Stomach smooth muscle (tissue), 2 donors: ENCODE data around the gene ARV1.

Source experiments
- H3K27ac ChIP-seq: one replicate; pipeline ENCODE4 v1.7.0; 2013; ENCODE audit warnings: mild to moderate bottlenecking, low read length, inconsistent platforms
- H3K27me3 ChIP-seq, 2 donors: one replicate each; pipeline ENCODE4 v1.7.0; 2013; ENCODE audit warnings: low read length in 2 of 2; ENCODE audit not compliant: insufficient read depth in 2 of 2, control insufficient read depth in 1 of 2
- H3K36me3 ChIP-seq, 2 donors: one replicate each; pipeline ENCODE4 v1.7.0; 2013; ENCODE audit warnings: low read length in 2 of 2; ENCODE audit not compliant: control insufficient read depth in 2 of 2, insufficient read depth in 2 of 2
- H3K4me1 ChIP-seq: one replicate; pipeline ENCODE4 v1.7.0; 2013; ENCODE audit warnings: low read length; ENCODE audit not compliant: control insufficient read depth, insufficient read depth
- H3K4me3 ChIP-seq, 2 donors: one replicate each; pipeline ENCODE4 v1.7.0; 2013; ENCODE audit warnings: low read length in 2 of 2
- H3K9ac ChIP-seq, 2 donors: one replicate each; pipeline ENCODE4 v1.7.0; 2013; ENCODE audit warnings: low read length in 2 of 2, mild to moderate bottlenecking in 1 of 2
- H3K9me3 ChIP-seq, 2 donors: one replicate each; pipeline ENCODE4 v1.7.0; 2013; ENCODE audit warnings: low read length in 2 of 2; ENCODE audit not compliant: control insufficient read depth in 2 of 2
- donor health status: healthy.
- donor health status: Pancreatic carcinoma.

ARV1 gene

GRCh38 chr1:230948903-230949302 is 30.0 kb upstream of the ARV1 start:
- no peak overlapping the region for H3K4me3 ChIP-seq
- no peak overlapping the region for H3K27ac ChIP-seq
- no peaks in the 10 kb centered on the region for H3K27me3 ChIP-seq

GRCh38 chr1:230950404-230950803 is 28.5 kb upstream of the ARV1 start:
- no peaks in the 10 kb centered on the region for H3K9me3 ChIP-seq
- no peaks in the 10 kb centered on the region for H3K4me1 ChIP-seq
- H3K4me3 ChIP-seq, result no peak overlapping the region
- H3K36me3 ChIP-seq, result peaks cover 0 to 5% of the 10 kb centered on the region in 2 donors
- no peak overlapping the region for H3K9ac ChIP-seq
- H3K27me3 ChIP-seq, result no peaks in the 10 kb centered on the region
- no peak overlapping the region for H3K27ac ChIP-seq

More at GRCh38 chr1:230948903-230949302, 30.0 kb upstream of the ARV1 start:
- Histone ChIP-seq H3K4me1 (no peaks in the 10 kb centered on the region), H3K9ac (no peak overlapping the region), H3K9me3 (no peaks in the 10 kb centered on the region), H3K36me3 (peaks cover 0 to 8% of the 10 kb centered on the region in 2 donors)

- Histone ChIP-seq H3K27ac (no peak overlapping the region), H3K9ac (no peak overlapping the region), H3K9me3 (no peaks in the 10 kb centered on the region), H3K36me3 (peaks cover 11 to 16% of the 10 kb centered on the region in 2 donors), H3K4me3 (no peak overlapping the region), H3K27me3 (no peaks in the 10 kb centered on the region), H3K4me1 (no peaks in the 10 kb centered on the region)
These were observed 21.3 kb upstream of the ARV1 start for GRCh38 chr1:230957580-230957989.

- Histone ChIP-seq H3K27me3 (no peaks in the 10 kb centered on the region), H3K4me3 (no peak overlapping the region), H3K27ac (no peak overlapping the region), H3K9me3 (no peaks in the 10 kb centered on the region), H3K4me1 (no peaks in the 10 kb centered on the region), H3K36me3 (peaks cover 11 to 16% of the 10 kb centered on the region in 2 donors), H3K9ac (no peak overlapping the region)
These were observed 20.5 kb upstream of the ARV1 start for GRCh38 chr1:230958370-230958769.

GRCh38 chr1:230964896-230965295 is 14.0 kb upstream of the ARV1 start:
- no peaks in the 10 kb centered on the region for H3K27me3 ChIP-seq
- H3K4me3 ChIP-seq, result no peak overlapping the region
- H3K36me3 ChIP-seq, result peaks cover 0 to under 1% of the 10 kb centered on the region in 2 donors
- no peak overlapping the region for H3K27ac ChIP-seq
- no peaks in the 10 kb centered on the region for H3K9me3 ChIP-seq
- H3K9ac ChIP-seq, result no peak overlapping the region
- H3K4me1 ChIP-seq, result no peaks in the 10 kb centered on the region

GRCh38 chr1:230965535-230965934 is 13.4 kb upstream of the ARV1 start:
- no peaks in the 10 kb centered on the region for H3K9me3 ChIP-seq
- H3K36me3 ChIP-seq, result peaks cover 2 to 5% of the 10 kb centered on the region in 2 donors
- H3K9ac ChIP-seq, result no peak overlapping the region
- no peaks in the 10 kb centered on the region for H3K27me3 ChIP-seq
- no peak overlapping the region for H3K27ac ChIP-seq
- H3K4me3 ChIP-seq, result no peak overlapping the region
- H3K4me1 ChIP-seq, result no peaks in the 10 kb centered on the region

- Histone ChIP-seq H3K36me3 (peaks cover 2 to 5% of the 10 kb centered on the region in 2 donors), H3K4me1 (no peaks in the 10 kb centered on the region), H3K27me3 (no peaks in the 10 kb centered on the region), H3K27ac (no peak overlapping the region), H3K4me3 (no peak overlapping the region), H3K9me3 (no peaks in the 10 kb centered on the region), H3K9ac (no peak overlapping the region)
These were observed 12.5 kb upstream of the ARV1 start for GRCh38 chr1:230966358-230966873.

- no peaks in the 10 kb centered on the region for H3K4me1 ChIP-seq
- no peaks in the 10 kb centered on the region for H3K27me3 ChIP-seq
- no peak overlapping the region for H3K4me3 ChIP-seq
- no peak overlapping the region for H3K9ac ChIP-seq
- no peak overlapping the region for H3K27ac ChIP-seq
- H3K36me3 ChIP-seq, result peaks cover 2 to 5% of the 10 kb centered on the region in 2 donors
- no peaks in the 10 kb centered on the region for H3K9me3 ChIP-seq
These were observed 8.5 kb upstream of the ARV1 start for GRCh38 chr1:230970432-230970831.

GRCh38 chr1:230971771-230972170 is 7.1 kb upstream of the ARV1 start:
- no peak overlapping the region for H3K27ac ChIP-seq
- H3K36me3 ChIP-seq, result peaks cover 6 to 8% of the 10 kb centered on the region in 2 donors
- no peaks in the 10 kb centered on the region for H3K9me3 ChIP-seq
- no peak overlapping the region for H3K9ac ChIP-seq
- no peaks in the 10 kb centered on the region for H3K27me3 ChIP-seq
- no peak overlapping the region for H3K4me3 ChIP-seq
- no peaks in the 10 kb centered on the region for H3K4me1 ChIP-seq

GRCh38 chr1:230972855-230973271 is 6.0 kb upstream of the ARV1 start:
- Histone ChIP-seq H3K4me3 (no peak overlapping the region), H3K9me3 (no peaks in the 10 kb centered on the region), H3K36me3 (peaks cover 6 to 8% of the 10 kb centered on the region in 2 donors), H3K4me1 (peaks cover 3% of the 10 kb centered on the region), H3K27ac (no peak overlapping the region), H3K9ac (no peak overlapping the region), H3K27me3 (no peaks in the 10 kb centered on the region)

- Histone ChIP-seq H3K4me1 (peaks cover 6% of the 10 kb centered on the region), H3K9ac (no peak overlapping the region), H3K27me3 (no peaks in the 10 kb centered on the region), H3K27ac (no peak overlapping the region), H3K36me3 (peaks cover 3 to 4% of the 10 kb centered on the region in 2 donors), H3K4me3 (no peak overlapping the region), H3K9me3 (no peaks in the 10 kb centered on the region)
These were observed 3.3 kb upstream of the ARV1 start for GRCh38 chr1:230975636-230976035.
